ENCODE data around the gene CNNM2.

The CNNM2 gene

GRCh38 chr10:102960157-102960556, 42.1 kb downstream of the CNNM2 start:
- Histone ChIP-seq H3K4me1 (ENCODE audit: control insufficient read depth, low read length) (no peaks in the 10 kb centered on the region), H3K27ac (ENCODE audit: low read depth, low read length) (no peak overlapping the region), H3K27me3 (ENCODE audit: control insufficient read depth, low read length) (0 out of 2 replicates have a peak, but pooled peaks cover 1% of the 10 kb centered on the region), H3F3A (ENCODE audit: control insufficient read depth, insufficient read depth) (no peaks in the 10 kb centered on the region), H4K20me1 (ENCODE audit: control insufficient read depth, insufficient read depth, low read depth, low read length) (no peaks in the 10 kb centered on the region), H3K36me3 (ENCODE audit: control insufficient read depth, low read length) (no peaks in the 10 kb centered on the region), H3K4me2 (ENCODE audit: low read length) (no peak overlapping the region), H3K4me3 (ENCODE audit: low read length) (no peak overlapping the region), H3K79me2 (ENCODE audit: control insufficient read depth, low read length) (no peaks in the 10 kb centered on the region), H3K9me3 (ENCODE audit: control insufficient read depth, insufficient read depth, low read length) (no peaks in the 10 kb centered on the region), H3K9me2 (replicated peaks; ENCODE audit: control insufficient read depth, low read length) (no peaks in the 10 kb centered on the region)
- no peak for TF ChIP-seq EZH2phosphoT487 (IDR thresholded peaks at IDR 0.05; ENCODE audit: borderline replicate concordance, low read length)
- TF ChIP-seq, protein P1, sequence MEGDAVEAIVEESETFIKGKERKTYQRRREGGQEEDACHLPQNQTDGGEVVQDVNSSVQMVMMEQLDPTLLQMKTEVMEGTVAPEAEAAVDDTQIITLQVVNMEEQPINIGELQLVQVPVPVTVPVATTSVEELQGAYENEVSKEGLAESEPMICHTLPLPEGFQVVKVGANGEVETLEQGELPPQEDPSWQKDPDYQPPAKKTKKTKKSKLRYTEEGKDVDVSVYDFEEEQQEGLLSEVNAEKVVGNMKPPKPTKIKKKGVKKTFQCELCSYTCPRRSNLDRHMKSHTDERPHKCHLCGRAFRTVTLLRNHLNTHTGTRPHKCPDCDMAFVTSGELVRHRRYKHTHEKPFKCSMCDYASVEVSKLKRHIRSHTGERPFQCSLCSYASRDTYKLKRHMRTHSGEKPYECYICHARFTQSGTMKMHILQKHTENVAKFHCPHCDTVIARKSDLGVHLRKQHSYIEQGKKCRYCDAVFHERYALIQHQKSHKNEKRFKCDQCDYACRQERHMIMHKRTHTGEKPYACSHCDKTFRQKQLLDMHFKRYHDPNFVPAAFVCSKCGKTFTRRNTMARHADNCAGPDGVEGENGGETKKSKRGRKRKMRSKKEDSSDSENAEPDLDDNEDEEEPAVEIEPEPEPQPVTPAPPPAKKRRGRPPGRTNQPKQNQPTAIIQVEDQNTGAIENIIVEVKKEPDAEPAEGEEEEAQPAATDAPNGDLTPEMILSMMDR (IDR thresholded peaks at IDR 0.05; ENCODE audit: low read depth, low read length, poor library complexity, severe bottlenecking) = no peak

GRCh38 chr10:102962267-102962666, 44.2 kb downstream of the CNNM2 start:
- H3K9me3 ChIP-seq (ENCODE audit: control insufficient read depth, insufficient read depth, low read length) = no peaks in the 10 kb centered on the region
- H3K79me2 ChIP-seq (ENCODE audit: control insufficient read depth, low read length) = no peaks in the 10 kb centered on the region
- no peaks in the 10 kb centered on the region for H3K4me1 ChIP-seq (ENCODE audit: control insufficient read depth, low read length)
- no peaks in the 10 kb centered on the region for H3K9me2 ChIP-seq (replicated peaks; ENCODE audit: control insufficient read depth, low read length)
- H3K4me3 ChIP-seq (ENCODE audit: low read length) = no peak overlapping the region
- no peaks in the 10 kb centered on the region for H3K36me3 ChIP-seq (ENCODE audit: control insufficient read depth, low read length)
- no peaks in the 10 kb centered on the region for H4K20me1 ChIP-seq (ENCODE audit: control insufficient read depth, insufficient read depth, low read depth, low read length)
- no peak for TF ChIP-seq EZH2phosphoT487 (IDR thresholded peaks at IDR 0.05; ENCODE audit: borderline replicate concordance, low read length)
- TF ChIP-seq, protein P1 (IDR thresholded peaks at IDR 0.05; ENCODE audit: low read depth, low read length, poor library complexity, severe bottlenecking) = no peak
- H3K27me3 ChIP-seq (ENCODE audit: control insufficient read depth, low read length) = peaks cover 5% of the 10 kb centered on the region; the same call in 1 of the 2 replicates
- no peak overlapping the region for H3K4me2 ChIP-seq (ENCODE audit: low read length)
- no peaks in the 10 kb centered on the region for H3F3A ChIP-seq (ENCODE audit: control insufficient read depth, insufficient read depth)
- no peak overlapping the region for H3K27ac ChIP-seq (ENCODE audit: low read depth, low read length)

GRCh38 chr10:102962951-102963755, 45.1 kb downstream of the CNNM2 start:
- H3K27me3 ChIP-seq (ENCODE audit: control insufficient read depth, low read length) = peaks cover 5% of the 10 kb centered on the region; the same call in 1 of the 2 replicates
- TF ChIP-seq EZH2phosphoT487 (IDR thresholded peaks at IDR 0.05; ENCODE audit: borderline replicate concordance, low read length) = no peak
- TF ChIP-seq, protein P1 (IDR thresholded peaks at IDR 0.05; ENCODE audit: low read depth, low read length, poor library complexity, severe bottlenecking) = no peak

More at GRCh38 chr10:102962951-102963755, 45.1 kb downstream of the CNNM2 start:
- Histone ChIP-seq H3K27ac (ENCODE audit: low read depth, low read length) (no peak overlapping the region), H3K4me1 (ENCODE audit: control insufficient read depth, low read length) (no peaks in the 10 kb centered on the region), H3K9me3 (ENCODE audit: control insufficient read depth, insufficient read depth, low read length) (no peaks in the 10 kb centered on the region), H3F3A (ENCODE audit: control insufficient read depth, insufficient read depth) (no peaks in the 10 kb centered on the region), H3K79me2 (ENCODE audit: control insufficient read depth, low read length) (no peaks in the 10 kb centered on the region), H3K4me3 (ENCODE audit: low read length) (no peak overlapping the region), H3K9me2 (replicated peaks; ENCODE audit: control insufficient read depth, low read length) (no peaks in the 10 kb centered on the region), H3K4me2 (ENCODE audit: low read length) (no peak overlapping the region), H3K36me3 (ENCODE audit: control insufficient read depth, low read length) (no peaks in the 10 kb centered on the region), H4K20me1 (ENCODE audit: control insufficient read depth, insufficient read depth, low read depth, low read length) (no peaks in the 10 kb centered on the region)
